Duodenal mucosa (tissue), 2 donors: Measurements from ENCODE around the gene UBE2H.
"Not testable (repeated sequence)": the region's sequence is repeated elsewhere in the genome, so short reads cannot be mapped to it uniquely, and the experiment has no call there.

Experiments used
- H3K27ac ChIP-seq: one replicate; pipeline ENCODE4 v1.7.0; 2013; ENCODE audit warnings: low read depth, low read length
- H3K27me3 ChIP-seq, 2 donors: one replicate each; pipeline ENCODE4 v1.7.0; 2013; ENCODE audit warnings: low read length in 2 of 2, control low read depth in 1 of 2; ENCODE audit not compliant: insufficient read depth in 2 of 2, control insufficient read depth in 1 of 2
- H3K36me3 ChIP-seq, 2 donors: one replicate each; pipeline ENCODE4 v1.7.0; 2013; ENCODE audit warnings: low read length in 2 of 2, control low read depth in 1 of 2; ENCODE audit not compliant: insufficient read depth in 2 of 2, control insufficient read depth in 1 of 2
- H3K4me1 ChIP-seq, 2 donors: one replicate each; pipeline ENCODE4 v1.7.0; 2013; ENCODE audit warnings: low read length in 2 of 2, control low read depth in 1 of 2; ENCODE audit not compliant: insufficient read depth in 2 of 2, control insufficient read depth in 1 of 2
- H3K4me3 ChIP-seq, 2 donors: one replicate each; pipeline ENCODE4 v1.7.0; 2013; ENCODE audit warnings: low read length in 2 of 2, low read depth in 1 of 2
- H3K9ac ChIP-seq, 2 donors: one replicate each; pipeline ENCODE4 v1.7.0; 2013; ENCODE audit warnings: low read length in 2 of 2, low read depth in 1 of 2
- H3K9me3 ChIP-seq, 2 donors: one replicate each; pipeline ENCODE4 v1.7.0; 2013; ENCODE audit warnings: low read length in 2 of 2, control low read depth in 1 of 2; ENCODE audit not compliant: control insufficient read depth in 1 of 2

UBE2H gene

DNA sequence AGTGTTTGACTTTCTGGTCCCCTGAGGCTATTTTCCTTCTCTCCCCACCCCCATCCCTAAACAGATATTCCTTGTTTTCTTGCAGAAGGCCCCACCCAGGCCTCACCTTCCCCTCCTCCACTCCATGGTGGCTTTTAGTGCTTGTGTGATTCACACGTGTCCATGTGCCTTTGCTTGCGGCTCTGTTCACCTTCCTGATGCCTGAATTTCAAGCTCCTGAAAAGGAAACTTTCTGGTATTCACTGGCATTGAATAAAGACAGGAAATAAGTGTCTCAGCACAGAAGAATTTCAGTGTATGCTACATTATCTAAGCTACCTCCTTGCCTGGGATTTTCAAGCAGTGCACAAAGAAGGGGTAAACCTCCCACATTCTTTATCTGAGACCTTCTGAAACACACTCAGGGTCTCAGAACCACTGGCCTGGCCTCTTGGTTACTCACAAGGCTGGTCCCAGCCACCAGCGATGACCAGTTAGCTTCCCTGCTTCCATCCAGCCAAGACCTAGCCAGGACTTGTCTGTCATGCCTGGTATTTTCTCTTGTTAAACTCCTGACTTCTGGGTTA is 17.2 kb upstream of the UBE2H start:
- no peak overlapping the region for H3K27ac ChIP-seq
- H3K27me3 ChIP-seq: no peaks in the 10 kb centered on the region

DNA sequence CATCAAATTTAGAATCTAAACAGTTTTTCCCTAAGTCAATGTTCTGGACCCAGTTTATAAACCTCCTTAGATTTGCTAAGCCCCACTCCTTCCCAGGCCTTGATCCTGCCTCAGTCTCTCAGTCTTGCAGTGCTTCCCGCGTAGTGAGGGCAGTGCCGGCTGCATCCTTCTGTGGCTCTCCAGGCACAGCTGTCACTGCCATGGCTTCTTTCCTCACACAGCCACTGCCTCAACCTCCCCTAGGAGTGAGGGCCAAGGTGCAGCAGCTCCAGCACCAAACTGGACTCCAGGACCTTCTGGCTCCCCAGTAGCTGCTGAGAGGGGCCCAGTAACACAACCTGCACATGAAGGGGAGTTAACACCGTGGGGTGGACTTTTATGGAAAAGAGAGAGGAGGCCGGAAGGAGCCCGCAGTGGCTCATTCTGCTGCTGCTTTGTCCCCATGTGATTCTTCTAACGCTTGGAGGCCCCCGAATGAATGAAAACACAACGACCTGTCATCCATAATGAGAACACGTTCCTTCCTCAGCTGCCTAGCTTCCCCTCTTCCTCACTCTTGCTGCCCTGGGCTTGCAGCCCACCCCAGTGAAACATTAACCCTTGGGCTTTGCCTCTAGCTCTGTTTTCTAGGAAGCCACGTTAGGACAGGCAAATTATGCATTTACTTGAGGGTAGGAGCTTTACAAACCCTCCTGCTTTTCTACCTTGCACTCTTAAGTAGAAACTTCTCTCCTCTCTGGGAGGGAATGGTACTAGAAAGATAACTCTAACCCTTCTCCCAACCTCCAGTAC is 16.0 kb upstream of the UBE2H start:
- Histone ChIP-seq H3K36me3 (no peaks in the 10 kb centered on the region), H3K9ac (no peak overlapping the region), H3K27ac (no peak overlapping the region), H3K27me3 (no peaks in the 10 kb centered on the region), H3K4me3 (no peak overlapping the region), H3K9me3 (no peaks in the 10 kb centered on the region), H3K4me1 (peaks cover 13 to 15% of the 10 kb centered on the region in 2 donors)

More for the DNA sequence above, 17.2 kb upstream of the UBE2H start:
- Histone ChIP-seq H3K36me3 (no peaks in the 10 kb centered on the region), H3K9me3 (no peaks in the 10 kb centered on the region), H3K4me3 (no peak overlapping the region), H3K9ac (no peak overlapping the region), H3K4me1 (peaks cover 13 to 18% of the 10 kb centered on the region in 2 donors)

DNA sequence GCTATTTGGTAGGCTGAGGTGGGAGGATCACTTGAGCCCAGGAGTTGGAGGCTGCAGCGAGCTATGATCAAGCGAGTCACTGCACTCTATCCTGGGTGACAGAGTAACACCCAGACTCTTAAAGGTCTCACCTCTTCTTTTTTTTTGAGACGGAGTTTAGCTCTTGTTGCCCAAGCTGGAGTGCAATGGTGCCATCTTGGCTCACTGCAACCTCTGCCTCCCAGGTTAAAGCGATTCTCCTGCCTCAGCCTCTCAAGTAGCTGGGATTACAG is 7.4 kb upstream of the UBE2H start:
- peaks cover 8 to 12% of the 10 kb centered on the region in 2 donors for H3K4me1 ChIP-seq

DNA sequence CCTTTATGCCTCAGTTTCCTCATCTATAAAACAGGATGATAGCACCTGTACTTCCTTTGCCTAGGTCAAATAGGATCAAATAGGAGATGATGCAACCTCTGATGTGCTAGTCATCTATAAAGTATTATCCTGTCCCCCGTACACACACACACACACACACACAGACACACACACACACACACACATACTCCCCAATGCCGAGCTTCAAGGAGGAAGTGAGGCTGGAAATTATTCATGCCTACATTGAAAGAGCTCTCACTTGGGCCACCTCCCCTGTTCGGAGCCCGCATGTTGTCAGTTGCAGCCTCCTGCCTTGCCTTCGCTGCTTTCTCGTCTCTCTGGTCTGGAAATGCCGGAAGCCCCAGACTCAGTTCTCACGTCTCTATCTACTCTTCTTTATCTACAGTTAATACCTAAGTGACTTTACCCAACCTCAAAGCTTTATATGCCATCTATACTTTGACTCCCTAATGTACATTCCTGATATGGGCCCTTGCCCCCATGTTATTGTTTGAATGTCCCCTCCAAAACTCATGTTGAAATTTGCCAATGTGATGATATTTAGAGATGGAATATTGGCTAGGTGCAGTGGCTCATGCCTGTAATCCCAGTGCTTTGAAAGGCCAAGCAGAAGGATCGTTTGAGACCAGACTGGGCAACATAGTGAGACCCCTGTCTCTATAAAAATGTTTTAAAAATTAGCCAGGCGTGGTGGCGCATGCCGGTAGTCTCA is 6.9 kb upstream of the UBE2H start:
- H3K27ac ChIP-seq: no peak overlapping the region
- H3K4me3 ChIP-seq: no peak overlapping the region
- no peaks in the 10 kb centered on the region for H3K9me3 ChIP-seq
- H3K27me3 ChIP-seq: no peaks in the 10 kb centered on the region
- no peaks in the 10 kb centered on the region for H3K36me3 ChIP-seq
- H3K4me1 ChIP-seq: peaks cover 8 to 12% of the 10 kb centered on the region in 2 donors
- H3K9ac ChIP-seq: no peak overlapping the region

More for the DNA sequence above, 7.4 kb upstream of the UBE2H start:
- H3K27ac ChIP-seq, H3K9ac ChIP-seq, H3K9me3 ChIP-seq, H3K27me3 ChIP-seq, H3K36me3 ChIP-seq, H3K4me3 ChIP-seq: not testable (repeated sequence)

DNA sequence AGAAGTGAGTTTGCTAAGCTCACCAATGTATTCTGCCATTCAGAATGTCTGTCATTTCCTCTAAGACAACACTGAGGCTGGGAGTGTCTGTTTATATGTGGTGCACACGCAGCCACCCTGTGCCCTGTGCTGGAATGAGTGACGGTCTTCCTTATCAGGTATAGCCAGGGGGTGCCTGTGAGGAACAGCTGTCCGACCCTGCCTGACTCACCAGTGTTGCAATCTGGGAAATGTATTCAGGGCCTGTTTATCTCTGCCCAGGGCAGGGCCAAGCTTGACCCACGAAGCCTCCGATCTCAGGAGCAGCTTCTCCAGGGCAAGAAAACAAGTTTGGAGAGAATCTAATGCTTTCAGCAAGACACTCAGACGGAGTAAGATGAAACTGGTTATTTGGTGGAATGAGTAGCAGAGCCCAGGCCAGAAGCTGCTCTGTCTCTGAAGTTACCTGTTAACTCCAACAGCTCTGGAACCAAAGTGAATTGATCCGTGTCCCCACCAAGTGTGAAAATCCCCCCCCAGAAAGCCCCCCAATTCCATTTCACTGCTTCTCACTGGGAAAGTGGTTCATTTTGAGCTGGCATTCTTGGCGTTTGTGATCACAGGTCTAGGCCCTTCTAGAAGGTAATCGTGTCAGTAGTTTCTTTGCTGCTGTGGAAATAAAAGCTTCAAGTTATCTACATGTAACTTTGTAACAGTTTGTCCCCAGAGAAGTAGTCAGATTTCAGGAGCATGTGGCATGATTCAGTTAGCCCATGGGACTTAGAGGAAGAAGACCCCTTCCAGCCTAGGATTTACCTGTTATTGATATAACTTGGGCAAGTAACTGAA is 6.1 kb upstream of the UBE2H start:
- Histone ChIP-seq H3K36me3 (no peaks in the 10 kb centered on the region), H3K9me3 (no peaks in the 10 kb centered on the region), H3K4me3 (no peak overlapping the region), H3K9ac (peak overlapping the region; percentile 14 to 24), H3K4me1 (peaks cover 8 to 12% of the 10 kb centered on the region in 2 donors), H3K27me3 (no peaks in the 10 kb centered on the region), H3K27ac (no peak overlapping the region)

DNA sequence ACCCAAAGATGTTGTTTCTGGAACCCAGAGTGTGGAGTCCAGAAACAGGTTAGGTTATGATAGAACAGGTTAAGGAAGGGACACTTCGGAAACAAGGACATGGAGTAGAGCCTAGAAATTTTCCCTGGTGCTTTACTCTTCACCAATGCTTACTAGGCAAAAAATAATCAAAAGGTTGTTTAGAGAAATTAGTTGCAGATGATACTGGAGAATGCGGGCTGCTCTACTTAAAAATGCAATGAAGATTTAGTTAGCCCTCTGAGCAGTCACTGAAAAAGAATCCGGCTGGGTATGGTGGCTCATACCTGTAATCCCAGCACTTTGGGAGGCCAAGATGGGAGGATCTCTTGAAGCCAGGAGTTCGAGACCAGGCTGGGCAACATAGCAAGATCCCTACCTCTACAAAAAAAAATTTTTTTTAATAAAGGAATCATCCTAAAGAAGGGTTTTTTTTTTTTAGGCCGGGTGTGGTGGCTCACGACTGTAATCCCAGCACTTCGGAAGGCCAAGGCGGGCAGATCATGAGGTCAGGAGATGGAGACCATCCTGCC is 3.3 kb upstream of the UBE2H start:
- Histone ChIP-seq H3K36me3 (no peaks in the 10 kb centered on the region), H3K27me3 (no peaks in the 10 kb centered on the region), H3K4me3 (no peak overlapping the region), H3K4me1 (peaks cover 8 to 14% of the 10 kb centered on the region in 2 donors), H3K9ac (no peak overlapping the region), H3K27ac (no peak overlapping the region), H3K9me3 (no peaks in the 10 kb centered on the region)

DNA sequence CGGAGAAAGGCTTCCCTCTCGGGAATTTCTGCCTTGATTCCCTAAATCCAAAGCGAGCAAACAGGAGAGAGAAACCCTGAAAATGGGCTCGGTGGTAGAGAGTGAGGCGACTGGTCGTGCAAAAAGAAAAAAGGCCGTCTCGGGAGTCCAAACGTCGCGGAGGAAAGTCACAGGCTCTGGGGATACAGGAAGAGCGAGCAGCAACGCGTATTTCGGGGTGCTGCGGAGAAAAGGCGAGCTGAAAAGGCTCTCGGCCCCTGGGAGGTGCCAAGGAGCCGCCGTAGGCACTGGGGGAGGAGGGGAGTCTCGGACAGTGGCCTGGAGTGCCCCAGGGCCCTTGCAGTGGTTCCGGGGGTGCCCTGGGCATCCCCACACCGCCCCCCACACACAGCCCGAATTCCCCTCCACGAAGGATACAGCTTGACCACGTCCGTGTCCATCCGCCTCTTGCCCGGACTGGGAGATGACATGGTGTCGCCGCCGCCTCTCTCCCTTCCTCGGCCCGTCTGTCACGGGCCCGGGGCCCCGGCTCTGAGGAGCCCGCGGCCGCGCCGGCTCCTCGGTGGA is 591 bp downstream of the UBE2H start:
- H3K4me3 ChIP-seq: peak overlapping the region; percentile 73 to 93
- H3K27me3 ChIP-seq: no peaks in the 10 kb centered on the region
- no peaks in the 10 kb centered on the region for H3K9me3 ChIP-seq
- H3K9ac ChIP-seq: peak overlapping the region; percentile 96 to 99
- H3K27ac ChIP-seq: peak overlapping the region; percentile 94
- peaks cover 25 to 37% of the 10 kb centered on the region in 2 donors for H3K4me1 ChIP-seq
- no peaks in the 10 kb centered on the region for H3K36me3 ChIP-seq

DNA sequence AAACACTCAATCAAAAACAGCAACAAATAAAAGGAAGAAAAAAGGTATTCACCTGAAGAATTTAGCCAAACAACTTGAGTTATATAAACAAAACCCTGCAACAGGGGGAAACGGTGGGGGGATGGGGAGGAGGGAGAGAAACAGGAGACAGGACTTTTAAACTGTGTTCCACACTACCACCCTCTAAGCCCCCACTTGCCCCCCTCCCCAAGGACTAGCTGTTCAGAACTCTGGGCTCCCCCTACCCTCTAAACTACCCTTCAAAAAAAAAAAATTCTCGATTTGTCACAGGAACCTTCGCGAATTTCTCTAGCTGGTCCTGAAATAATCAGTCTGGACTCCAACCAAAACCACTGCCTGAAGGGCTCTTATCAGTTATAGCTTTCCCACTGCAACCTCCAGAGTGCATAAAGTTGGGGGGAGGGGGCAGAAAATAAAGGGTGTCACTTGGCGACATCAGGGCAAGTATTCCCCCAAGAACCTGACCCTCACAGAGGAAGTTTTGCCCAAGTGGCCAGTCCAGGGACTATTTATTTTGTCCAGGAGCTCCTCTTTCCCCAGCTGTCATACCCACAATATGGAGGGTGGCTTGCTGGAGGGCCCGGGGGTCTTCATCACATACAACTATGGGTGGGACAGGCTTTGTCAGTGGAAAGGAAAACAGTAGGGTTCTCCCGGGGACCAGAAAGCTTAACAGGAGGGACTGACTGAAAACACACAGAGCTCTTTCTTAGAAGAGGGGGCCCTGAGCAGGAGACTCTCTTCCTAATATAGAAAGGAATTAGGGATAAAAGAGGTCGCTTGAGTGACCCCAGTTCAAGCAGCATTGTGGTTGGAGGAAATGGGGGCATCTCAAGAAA is 1.3 kb downstream of the UBE2H start:
- H3K27ac ChIP-seq: peak overlapping the region; percentile 94
- peaks cover 25 to 40% of the 10 kb centered on the region in 2 donors for H3K4me1 ChIP-seq
- peak overlapping the region; percentile 73 to 93 for H3K4me3 ChIP-seq
- H3K27me3 ChIP-seq: no peaks in the 10 kb centered on the region
- peak overlapping the region; percentile 96 to 99 for H3K9ac ChIP-seq
- no peaks in the 10 kb centered on the region for H3K9me3 ChIP-seq
- H3K36me3 ChIP-seq: no peaks in the 10 kb centered on the region

DNA sequence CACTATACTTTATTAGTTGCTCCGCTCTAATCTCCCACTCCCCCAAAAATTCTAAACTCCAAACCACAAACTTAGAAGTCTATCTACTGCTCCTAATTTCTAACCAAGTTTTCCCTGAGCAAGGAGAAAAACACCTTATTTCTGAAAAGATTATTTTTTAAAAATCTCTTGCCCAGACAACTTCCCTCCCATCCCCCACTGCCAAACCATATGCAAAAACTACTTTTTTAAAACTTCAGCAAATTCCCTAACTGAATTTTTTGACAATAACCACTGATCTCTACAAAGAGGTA is 1.9 kb downstream of the UBE2H start:
- Histone ChIP-seq H3K9ac (peak overlapping the region; percentile 96 to 99), H3K4me3 (peak overlapping the region; percentile 73 to 93), H3K4me1 (peaks cover 25 to 40% of the 10 kb centered on the region in 2 donors), H3K27ac (peak overlapping the region; percentile 94), H3K36me3 (no peaks in the 10 kb centered on the region), H3K9me3 (no peaks in the 10 kb centered on the region), H3K27me3 (no peaks in the 10 kb centered on the region)
